SIG-M5 (cell line): Measurements from ENCODE around the gene ATP6V1B1.

ENCODE experiments used
- DNase-seq: peaks from one replicate; lab custom pipeline; 2025; lab: John Stamatoyannopoulos, UW

ATP6V1B1 gene

GRCh38 chr2:70966681-70967080 lies 31.0 kb downstream of the ATP6V1B1 start:
- no peak for DNase-seq

GRCh38 chr2:70967189-70967588 lies 31.5 kb downstream of the ATP6V1B1 start:
- DNase-seq: no peak

GRCh38 chr2:70974592-70974991 lies 38.9 kb downstream of the ATP6V1B1 start:
- DNase-seq: no peak

- DNase-seq: no peak
Observed at GRCh38 chr2:70975237-70975636, 39.5 kb downstream of the ATP6V1B1 start.

- DNase-seq: no peak
Observed at GRCh38 chr2:70977605-70978205, 42.0 kb downstream of the ATP6V1B1 start.

- DNase-seq: no peak
Observed at GRCh38 chr2:70978341-70979179, 42.9 kb downstream of the ATP6V1B1 start, which contains the start of gene ANKRD53. Gene ANKRD53 (plus strand): TSS chr2:70978630. CDS start chr2:70978646, 16 bp downstream.

- DNase-seq: no peak
Observed at GRCh38 chr2:70979180-70979488, 43.4 kb downstream of the ATP6V1B1 start.

- DNase-seq: no peak
Observed at GRCh38 chr2:70979626-70980025, 43.9 kb downstream of the ATP6V1B1 start.

- DNase-seq: no peak
Observed at GRCh38 chr2:70981421-70981820, 45.7 kb downstream of the ATP6V1B1 start.

GRCh38 chr2:70981866-70982810 lies 46.4 kb downstream of the ATP6V1B1 start:
- DNase-seq: no peak

- DNase-seq: no peak
Observed at GRCh38 chr2:70982971-70983370, 47.3 kb downstream of the ATP6V1B1 start.

- no peak for DNase-seq
Observed at GRCh38 chr2:70983506-70984227, 48.0 kb downstream of the ATP6V1B1 start.

- DNase-seq: no peak
Observed at GRCh38 chr2:70984228-70984575, 48.5 kb downstream of the ATP6V1B1 start.

- DNase-seq: no peak
Observed at GRCh38 chr2:70984576-70985282, 49.0 kb downstream of the ATP6V1B1 start.

GRCh38 chr2:70985283-70985688 lies 49.6 kb downstream of the ATP6V1B1 start:
- DNase-seq: no peak

- no peak for DNase-seq
Observed at GRCh38 chr2:70985956-70986355, 50.3 kb downstream of the ATP6V1B1 start.

- DNase-seq: no peak
Observed at GRCh38 chr2:70986499-70987189, 50.9 kb downstream of the ATP6V1B1 start.

- no peak for DNase-seq
Observed at GRCh38 chr2:70987386-70987785, 51.7 kb downstream of the ATP6V1B1 start.

GRCh38 chr2:70988151-70988550 lies 52.5 kb downstream of the ATP6V1B1 start:
- DNase-seq: no peak
